ENCODE results near the gene MOV10L1.

DNA sequence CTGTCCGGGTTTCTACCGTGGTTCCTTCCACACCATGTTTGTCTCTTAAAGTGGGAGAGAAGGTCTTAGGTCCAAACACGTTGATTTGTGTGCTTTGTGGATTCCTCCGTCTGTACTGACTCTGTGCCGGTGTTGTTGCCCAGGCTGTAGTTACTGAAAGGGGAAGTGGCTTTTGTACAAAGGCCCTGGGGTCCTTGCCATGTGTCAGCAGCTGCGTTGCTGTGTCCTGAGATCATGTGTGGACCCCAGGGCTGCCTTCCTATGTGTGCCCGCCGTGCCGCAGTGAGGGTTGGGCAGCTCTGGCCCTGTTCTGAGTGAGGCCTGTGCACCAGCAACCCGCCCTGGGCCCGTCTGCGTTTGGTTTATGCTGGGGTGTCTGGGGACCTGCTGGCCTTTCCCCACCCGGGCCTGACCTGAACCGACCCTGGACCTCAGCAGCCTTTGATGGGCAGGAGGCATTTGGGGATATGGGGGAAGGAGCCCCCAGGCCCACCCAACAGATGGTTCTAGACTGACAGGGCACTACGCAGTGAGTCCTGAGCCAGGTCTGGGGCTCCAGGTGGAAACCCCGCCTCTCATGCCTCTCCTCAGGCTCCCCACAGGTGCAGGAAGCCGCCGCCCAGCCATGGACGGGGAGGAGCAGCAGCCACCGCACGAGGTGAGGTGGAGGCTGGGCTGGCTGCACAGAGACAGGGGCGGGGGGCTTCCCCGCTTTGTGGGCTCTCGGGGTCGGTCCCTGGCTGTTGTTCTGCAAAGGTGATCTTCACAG, 102.8 kb downstream of the MOV10L1 start:
- TF ChIP-seq, protein P1, sequence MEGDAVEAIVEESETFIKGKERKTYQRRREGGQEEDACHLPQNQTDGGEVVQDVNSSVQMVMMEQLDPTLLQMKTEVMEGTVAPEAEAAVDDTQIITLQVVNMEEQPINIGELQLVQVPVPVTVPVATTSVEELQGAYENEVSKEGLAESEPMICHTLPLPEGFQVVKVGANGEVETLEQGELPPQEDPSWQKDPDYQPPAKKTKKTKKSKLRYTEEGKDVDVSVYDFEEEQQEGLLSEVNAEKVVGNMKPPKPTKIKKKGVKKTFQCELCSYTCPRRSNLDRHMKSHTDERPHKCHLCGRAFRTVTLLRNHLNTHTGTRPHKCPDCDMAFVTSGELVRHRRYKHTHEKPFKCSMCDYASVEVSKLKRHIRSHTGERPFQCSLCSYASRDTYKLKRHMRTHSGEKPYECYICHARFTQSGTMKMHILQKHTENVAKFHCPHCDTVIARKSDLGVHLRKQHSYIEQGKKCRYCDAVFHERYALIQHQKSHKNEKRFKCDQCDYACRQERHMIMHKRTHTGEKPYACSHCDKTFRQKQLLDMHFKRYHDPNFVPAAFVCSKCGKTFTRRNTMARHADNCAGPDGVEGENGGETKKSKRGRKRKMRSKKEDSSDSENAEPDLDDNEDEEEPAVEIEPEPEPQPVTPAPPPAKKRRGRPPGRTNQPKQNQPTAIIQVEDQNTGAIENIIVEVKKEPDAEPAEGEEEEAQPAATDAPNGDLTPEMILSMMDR (IDR thresholded peaks at IDR 0.05) = no peak
- no peak for TF ChIP-seq POLR2A (IDR thresholded peaks at IDR 0.05)
- no peak for TF ChIP-seq POLR2AphosphoS5 (IDR thresholded peaks at IDR 0.05)
